ENCODE results near the gene UNC13A. TPM values are rescaled to one million over a fixed set of nuclear protein-coding genes. Genes with fewer than 3 reads are reported as not detected.

The UNC13A gene
- polyA plus RNA-seq, 3 donors, result 0.01 TPM; not detected in 2

GRCh38 chr19:17627161-17627560, 61.0 kb downstream of the UNC13A start:
- intact Hi-C loops (cut with micrococcal nuclease), result no loop called here
- Histone ChIP-seq H3K79me2 (ENCODE audit: insufficient read depth, low read length) (no peaks in the 10 kb centered on the region), H3K9me3 (replicated peaks in 1 of 2; ENCODE audit: control insufficient read depth in 1 of 2, insufficient read depth in 1 of 2, low read length in 2 of 2) (no peaks in the 10 kb centered on the region), H3K4me2 (replicated peaks; ENCODE audit: extremely low read depth, low read length, poor library complexity, severe bottlenecking) (no peak overlapping the region), H3K4me1 (ENCODE audit: control insufficient read depth in 1 of 2, insufficient read depth in 2 of 2, low read length in 2 of 2) (no peaks in the 10 kb centered on the region), H4K20me1 (ENCODE audit: insufficient read depth, low read length) (no peaks in the 10 kb centered on the region), H3K9ac (ENCODE audit: insufficient read depth, low read length, poor library complexity, severe bottlenecking) (no peak overlapping the region), H3K36me3 (replicated peaks in 1 of 2; ENCODE audit: control insufficient read depth in 1 of 2, insufficient read depth in 2 of 2, low read length in 2 of 2) (no peaks in the 10 kb centered on the region), H3K27ac (ENCODE audit: low read depth in 1 of 2, low read length in 2 of 2) (no peak overlapping the region), H2AFZ (ENCODE audit: insufficient read depth, low read depth, low read length, poor library complexity, severe bottlenecking) (no peak overlapping the region), H3K27me3 (ENCODE audit: control insufficient read depth in 2 of 2, insufficient read depth in 2 of 2, low read length in 2 of 2) (no peaks in the 10 kb centered on the region), H3K4me3 (replicated peaks in 1 of 3; ENCODE audit: low read depth in 2 of 3, low read length in 3 of 3) (no peak overlapping the region)
- H3K27me3 Mint-ChIP-seq (ENCODE audit: low read depth in 3 of 3), result peaks cover 1 to 5% (median 2%) of the 10 kb centered on the region in 3 donors
- TF ChIP-seq CTCF (IDR thresholded peaks at IDR 0.05), result no peak
- no peaks in the 10 kb centered on the region for H3K4me1 Mint-ChIP-seq
- H3K36me3 Mint-ChIP-seq, result no peaks in the 10 kb centered on the region
- DNase-seq, result no peak
- no peak overlapping the region for H3K27ac Mint-ChIP-seq
- H3K4me3 Mint-ChIP-seq, result no peak overlapping the region
- H3K9me3 Mint-ChIP-seq, result no peaks in the 10 kb centered on the region
- WGBS (ENCODE audit: insufficient coverage), result 83% methylated on average over 2 of the region's 3 CpGs

- no peak for TF ChIP-seq CTCF (IDR thresholded peaks at IDR 0.05)
- intact Hi-C loops (cut with micrococcal nuclease), result no loop called here
- no peaks in the 10 kb centered on the region for H3K36me3 ChIP-seq (replicated peaks in 1 of 2; ENCODE audit: control insufficient read depth in 1 of 2, insufficient read depth in 2 of 2, low read length in 2 of 2)
- no peak overlapping the region for H3K9ac ChIP-seq (ENCODE audit: insufficient read depth, low read length, poor library complexity, severe bottlenecking)
- H2AFZ ChIP-seq (ENCODE audit: insufficient read depth, low read depth, low read length, poor library complexity, severe bottlenecking), result no peak overlapping the region
- H3K4me3 Mint-ChIP-seq, result no peak overlapping the region
- no peaks in the 10 kb centered on the region for H4K20me1 ChIP-seq (ENCODE audit: insufficient read depth, low read length)
- no peaks in the 10 kb centered on the region for H3K4me1 ChIP-seq (ENCODE audit: control insufficient read depth in 1 of 2, insufficient read depth in 2 of 2, low read length in 2 of 2)
- no peak overlapping the region for H3K4me2 ChIP-seq (replicated peaks; ENCODE audit: extremely low read depth, low read length, poor library complexity, severe bottlenecking)
- H3K9me3 Mint-ChIP-seq, result peaks cover under 1 to 6% (median 4%) of the 10 kb centered on the region in 7 donors
- no peak overlapping the region for H3K27ac Mint-ChIP-seq
- H3K36me3 Mint-ChIP-seq, result no peaks in the 10 kb centered on the region
- H3K27me3 ChIP-seq (ENCODE audit: control insufficient read depth in 2 of 2, insufficient read depth in 2 of 2, low read length in 2 of 2), result no peaks in the 10 kb centered on the region
- H3K9me3 ChIP-seq (replicated peaks in 1 of 2; ENCODE audit: control insufficient read depth in 1 of 2, insufficient read depth in 1 of 2, low read length in 2 of 2), result peaks cover 0 to 4% of the 10 kb centered on the region in 2 donors
- no peak overlapping the region for H3K27ac ChIP-seq (ENCODE audit: low read depth in 1 of 2, low read length in 2 of 2)
- H3K4me1 Mint-ChIP-seq, result no peaks in the 10 kb centered on the region
- H3K27me3 Mint-ChIP-seq (ENCODE audit: low read depth in 3 of 3), result peaks cover 2 to 5% (median 3%) of the 10 kb centered on the region in 3 donors
- 47% methylated on average over 8 of the region's 12 CpGs for WGBS (ENCODE audit: insufficient coverage)
- DNase-seq, result no peak
- no peak overlapping the region for H3K4me3 ChIP-seq (replicated peaks in 1 of 3; ENCODE audit: low read depth in 2 of 3, low read length in 3 of 3)
- no peaks in the 10 kb centered on the region for H3K79me2 ChIP-seq (ENCODE audit: insufficient read depth, low read length)
Observed at GRCh38 chr19:17626456-17627015, 61.6 kb downstream of the UNC13A start.

All from CD14-positive monocyte (primary cell).